Measurements from ENCODE around the gene NXN. TPM values are rescaled to one million over a fixed set of nuclear protein-coding genes. Genes with fewer than 3 reads are reported as not detected.
"Not testable (repeated sequence)": the region's sequence is repeated elsewhere in the genome, so short reads cannot be mapped to it uniquely, and the experiment has no call there.

The NXN gene
- polyA plus RNA-seq, 3 donors: not detected

DNA sequence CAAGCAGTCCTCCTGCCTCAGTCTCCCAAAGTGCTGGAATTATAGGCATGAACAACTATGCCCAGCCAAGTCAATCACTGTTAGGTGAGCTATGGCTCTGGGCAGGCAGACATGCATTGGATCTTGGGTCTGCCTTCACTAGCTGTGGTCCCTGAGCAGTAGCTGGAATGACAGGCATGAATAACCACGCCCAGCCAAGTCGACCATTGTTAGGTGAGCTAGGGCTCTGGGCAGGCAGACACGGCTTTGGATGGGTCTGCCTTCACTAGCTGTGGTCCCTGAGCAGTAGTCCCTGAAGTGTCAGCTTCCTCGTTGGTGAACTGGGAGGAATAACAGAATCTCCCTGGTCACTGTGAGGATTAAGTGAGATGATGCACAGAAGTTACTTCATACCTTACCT, 191.0 kb downstream of the NXN start:
- Mint-ChIP-seq H3K4me3 (no peak overlapping the region), H3K27ac (no peak overlapping the region), H3K9me3 (peaks cover 0 to 3% (median 0%) of the 10 kb centered on the region in 7 donors), H3K27me3 (ENCODE audit: low read depth in 3 of 3) (peaks cover 0 to 3% (median 0%) of the 10 kb centered on the region in 3 donors), H3K36me3 (peaks cover 65 to 78% of the 10 kb centered on the region in 2 donors), H3K4me1 (peaks cover 2% of the 10 kb centered on the region)
- no peak for DNase-seq
- H3K9me3 ChIP-seq (replicated peaks in 1 of 2; ENCODE audit: control insufficient read depth in 1 of 2, insufficient read depth in 1 of 2, low read length in 2 of 2): no peaks in the 10 kb centered on the region
- no peak overlapping the region for H3K4me3 ChIP-seq (replicated peaks in 1 of 3; ENCODE audit: low read depth in 2 of 3, low read length in 3 of 3)
- intact Hi-C loops (cut with micrococcal nuclease): no loop called here
- H3K27ac ChIP-seq (ENCODE audit: low read depth in 1 of 2, low read length in 2 of 2): no peak overlapping the region
- H3K79me2 ChIP-seq (ENCODE audit: insufficient read depth, low read length): peaks cover 8% of the 10 kb centered on the region
- TF ChIP-seq, protein P1, sequence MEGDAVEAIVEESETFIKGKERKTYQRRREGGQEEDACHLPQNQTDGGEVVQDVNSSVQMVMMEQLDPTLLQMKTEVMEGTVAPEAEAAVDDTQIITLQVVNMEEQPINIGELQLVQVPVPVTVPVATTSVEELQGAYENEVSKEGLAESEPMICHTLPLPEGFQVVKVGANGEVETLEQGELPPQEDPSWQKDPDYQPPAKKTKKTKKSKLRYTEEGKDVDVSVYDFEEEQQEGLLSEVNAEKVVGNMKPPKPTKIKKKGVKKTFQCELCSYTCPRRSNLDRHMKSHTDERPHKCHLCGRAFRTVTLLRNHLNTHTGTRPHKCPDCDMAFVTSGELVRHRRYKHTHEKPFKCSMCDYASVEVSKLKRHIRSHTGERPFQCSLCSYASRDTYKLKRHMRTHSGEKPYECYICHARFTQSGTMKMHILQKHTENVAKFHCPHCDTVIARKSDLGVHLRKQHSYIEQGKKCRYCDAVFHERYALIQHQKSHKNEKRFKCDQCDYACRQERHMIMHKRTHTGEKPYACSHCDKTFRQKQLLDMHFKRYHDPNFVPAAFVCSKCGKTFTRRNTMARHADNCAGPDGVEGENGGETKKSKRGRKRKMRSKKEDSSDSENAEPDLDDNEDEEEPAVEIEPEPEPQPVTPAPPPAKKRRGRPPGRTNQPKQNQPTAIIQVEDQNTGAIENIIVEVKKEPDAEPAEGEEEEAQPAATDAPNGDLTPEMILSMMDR (IDR thresholded peaks at IDR 0.05): no peak
- 93% methylated on average over 4 of the region's 4 CpGs for WGBS (ENCODE audit: insufficient coverage)
- no peaks in the 10 kb centered on the region for H4K20me1 ChIP-seq (ENCODE audit: insufficient read depth, low read length)
- peaks cover 51 to 75% of the 10 kb centered on the region in 2 donors for H3K36me3 ChIP-seq (replicated peaks in 1 of 2; ENCODE audit: control insufficient read depth in 1 of 2, insufficient read depth in 2 of 2, low read length in 2 of 2)
- H2AFZ ChIP-seq (ENCODE audit: insufficient read depth, low read depth, low read length, poor library complexity, severe bottlenecking): no peak overlapping the region
- H3K27me3 ChIP-seq (ENCODE audit: control insufficient read depth in 2 of 2, insufficient read depth in 2 of 2, low read length in 2 of 2): no peaks in the 10 kb centered on the region
- no peak overlapping the region for H3K4me2 ChIP-seq (replicated peaks; ENCODE audit: extremely low read depth, low read length, poor library complexity, severe bottlenecking)
- peaks cover 0 to under 1% of the 10 kb centered on the region in 2 donors for H3K4me1 ChIP-seq (ENCODE audit: control insufficient read depth in 1 of 2, insufficient read depth in 2 of 2, low read length in 2 of 2)
- H3K9ac ChIP-seq (ENCODE audit: insufficient read depth, low read length, poor library complexity, severe bottlenecking): no peak overlapping the region

DNA sequence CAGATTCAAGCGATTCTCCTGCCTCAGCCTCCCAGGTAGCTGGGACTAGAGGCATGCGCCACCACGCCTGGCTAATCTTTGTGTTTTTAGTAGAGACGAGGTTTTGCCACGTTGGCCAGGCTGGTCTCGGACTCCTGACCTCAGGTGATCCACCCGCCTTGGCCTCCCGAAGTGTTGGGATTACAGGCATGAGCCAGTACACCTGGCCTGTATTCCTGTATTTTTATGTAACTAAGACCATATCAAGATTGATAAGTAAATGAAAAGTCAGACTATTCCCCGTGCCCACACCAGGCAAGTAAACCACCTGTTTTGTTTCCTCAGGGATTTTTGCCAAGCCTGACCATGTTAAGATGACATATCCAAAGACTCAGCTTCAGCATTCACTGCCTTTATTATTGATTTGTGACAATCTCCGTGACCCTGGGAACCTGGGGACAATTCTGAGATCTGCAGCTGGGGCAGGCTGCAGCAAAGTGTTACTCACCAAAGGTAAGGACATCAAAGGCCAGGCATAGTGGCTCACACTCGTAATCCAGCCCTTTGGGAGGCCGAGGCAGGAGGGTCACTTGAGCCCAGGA, 191.8 kb downstream of the NXN start:
- Mint-ChIP-seq H3K27me3 (ENCODE audit: low read depth in 3 of 3) (peaks cover 0 to 3% (median 0%) of the 10 kb centered on the region in 3 donors), H3K4me1 (peaks cover 8% of the 10 kb centered on the region), H3K4me3 (no peak overlapping the region), H3K36me3 (peaks cover 63 to 72% of the 10 kb centered on the region in 2 donors), H3K27ac (no peak overlapping the region), H3K9me3 (peaks cover 0 to 3% (median 0%) of the 10 kb centered on the region in 7 donors)
- WGBS (ENCODE audit: insufficient coverage): 96% methylated on average over 5 of the region's 12 CpGs
- Histone ChIP-seq H3K27ac (ENCODE audit: low read depth in 1 of 2, low read length in 2 of 2) (no peak overlapping the region), H3K4me3 (replicated peaks in 1 of 3; ENCODE audit: low read depth in 2 of 3, low read length in 3 of 3) (no peak overlapping the region), H4K20me1 (ENCODE audit: insufficient read depth, low read length) (no peaks in the 10 kb centered on the region), H3K27me3 (ENCODE audit: control insufficient read depth in 2 of 2, insufficient read depth in 2 of 2, low read length in 2 of 2) (no peaks in the 10 kb centered on the region), H3K4me1 (ENCODE audit: control insufficient read depth in 1 of 2, insufficient read depth in 2 of 2, low read length in 2 of 2) (peaks cover 7 to 9% of the 10 kb centered on the region in 2 donors), H3K9me3 (replicated peaks in 1 of 2; ENCODE audit: control insufficient read depth in 1 of 2, insufficient read depth in 1 of 2, low read length in 2 of 2) (no peaks in the 10 kb centered on the region), H3K4me2 (replicated peaks; ENCODE audit: extremely low read depth, low read length, poor library complexity, severe bottlenecking) (no peak overlapping the region), H2AFZ (ENCODE audit: insufficient read depth, low read depth, low read length, poor library complexity, severe bottlenecking) (no peak overlapping the region), H3K79me2 (ENCODE audit: insufficient read depth, low read length) (peaks cover 16% of the 10 kb centered on the region), H3K36me3 (replicated peaks in 1 of 2; ENCODE audit: control insufficient read depth in 1 of 2, insufficient read depth in 2 of 2, low read length in 2 of 2) (peaks cover 50 to 74% of the 10 kb centered on the region in 2 donors), H3K9ac (ENCODE audit: insufficient read depth, low read length, poor library complexity, severe bottlenecking) (no peak overlapping the region)
- TF ChIP-seq, protein P1 (IDR thresholded peaks at IDR 0.05): no peak
- intact Hi-C loops (cut with micrococcal nuclease): no loop called here
- no peak for DNase-seq

DNA sequence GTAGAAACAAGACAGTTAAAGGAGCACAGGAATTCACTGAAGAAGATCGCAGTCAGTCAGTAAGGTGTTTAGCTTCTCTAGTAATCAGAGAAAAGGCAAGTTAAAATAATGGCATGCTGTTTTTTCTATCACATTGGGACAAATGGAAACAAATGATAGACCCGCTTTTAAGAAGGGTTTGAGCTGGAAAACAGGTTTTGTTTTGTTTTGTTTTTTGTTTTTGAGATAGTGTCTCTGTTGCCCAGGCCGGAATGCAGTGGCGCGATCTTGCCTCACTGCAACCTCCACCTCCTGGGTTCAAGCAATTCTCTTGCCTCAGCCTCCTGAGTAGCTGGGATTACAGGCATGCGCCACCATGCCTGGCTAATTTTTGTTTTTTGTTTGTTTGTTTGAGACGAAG, 193.7 kb downstream of the NXN start:
- H3K9me3 Mint-ChIP-seq; H3K9me3 ChIP-seq (replicated peaks in 1 of 2; ENCODE audit: control insufficient read depth in 1 of 2, insufficient read depth in 1 of 2, low read length in 2 of 2); H3K27me3 Mint-ChIP-seq (ENCODE audit: low read depth in 3 of 3); H3K4me2 ChIP-seq (replicated peaks; ENCODE audit: extremely low read depth, low read length, poor library complexity, severe bottlenecking); H3K27me3 ChIP-seq (ENCODE audit: control insufficient read depth in 2 of 2, insufficient read depth in 2 of 2, low read length in 2 of 2); H3K27ac ChIP-seq (ENCODE audit: low read depth in 1 of 2, low read length in 2 of 2); H3K4me3 ChIP-seq (replicated peaks in 1 of 3; ENCODE audit: low read depth in 2 of 3, low read length in 3 of 3); intact Hi-C loops (cut with micrococcal nuclease); H3K9ac ChIP-seq (ENCODE audit: insufficient read depth, low read length, poor library complexity, severe bottlenecking); H4K20me1 ChIP-seq (ENCODE audit: insufficient read depth, low read length); DNase-seq; H3K4me3 Mint-ChIP-seq; H2AFZ ChIP-seq (ENCODE audit: insufficient read depth, low read depth, low read length, poor library complexity, severe bottlenecking); H3K27ac Mint-ChIP-seq: not testable (repeated sequence)
- 100% methylated on average over 2 of the region's 7 CpGs for WGBS (ENCODE audit: insufficient coverage)
- peaks cover 46 to 54% of the 10 kb centered on the region in 2 donors for H3K36me3 Mint-ChIP-seq
- Histone ChIP-seq H3K36me3 (replicated peaks in 1 of 2; ENCODE audit: control insufficient read depth in 1 of 2, insufficient read depth in 2 of 2, low read length in 2 of 2) (peaks cover 34 to 55% of the 10 kb centered on the region in 2 donors), H3K4me1 (ENCODE audit: control insufficient read depth in 1 of 2, insufficient read depth in 2 of 2, low read length in 2 of 2) (peaks cover 17 to 22% of the 10 kb centered on the region in 2 donors), H3K79me2 (ENCODE audit: insufficient read depth, low read length) (peaks cover 33% of the 10 kb centered on the region)
- peaks cover 16% of the 10 kb centered on the region for H3K4me1 Mint-ChIP-seq
